B cell (primary cell): ENCODE results near the gene NPC2.

Experiments
- CTCF ChIP-seq: fragments of 200-600 bp; IDR thresholded peaks from one replicate; pipeline ENCODE4 v1.8.0; 2022; ENCODE audit warnings: antibody characterized with exemption, mild to moderate bottlenecking
- EZH2 ChIP-seq: IDR thresholded peaks from 2 replicates; pipeline ENCODE4 v1.6.1; 2012; ENCODE audit warnings: borderline replicate concordance, low read depth, mild to moderate bottlenecking, moderate library complexity, low read length; ENCODE audit not compliant: insufficient read depth, poor library complexity, severe bottlenecking

GRCh38 chr14:74472601-74473000 lies 20.5 kb downstream of the NPC2 start:
- TF ChIP-seq CTCF (no peak), EZH2 (no peak)
